Neural cell (in vitro differentiated cells): ENCODE measurements around the gene VWA3B. TPM values are rescaled to one million over a fixed set of nuclear protein-coding genes. Genes with fewer than 3 reads are reported as not detected.

ENCODE experiments used
- H2AFZ ChIP-seq: fragments of 200-600, 300-800 bp; sonication (generic), shearing (Covaris generic); 2 replicates; pipeline ENCODE4 v1.6.0; 2014; ENCODE audit warnings: low read depth, mild to moderate bottlenecking, antibody characterized with exemption, low read length, moderate library complexity
- H3F3A ChIP-seq: fragments of 200-600 bp; shearing (Covaris generic); 2 replicates; pipeline ENCODE4 v1.6.1; 2016; ENCODE audit warnings: mild to moderate bottlenecking, moderate library complexity, mixed read lengths, antibody characterized with exemption, low read length; ENCODE audit not compliant: insufficient read depth, poor library complexity, severe bottlenecking
- H3K27ac ChIP-seq: fragments of 200-600, 300-800 bp; sonication (generic), shearing (Covaris generic); 2 replicates; pipeline ENCODE4 v1.5.1; 2014; ENCODE audit warnings: mild to moderate bottlenecking, low read length, moderate library complexity
- H3K27me3 ChIP-seq: fragments of 300-800, 200-600 bp; sonication (generic), shearing (Covaris generic); 2 replicates; pipeline ENCODE4 v1.6.0; 2014; ENCODE audit warnings: mild to moderate bottlenecking, low read depth, low read length, moderate library complexity; ENCODE audit not compliant: insufficient read depth
- H3K36me3 ChIP-seq: fragments of 300-800, 200-600 bp; sonication (generic), shearing (Covaris generic); 2 replicates; pipeline ENCODE4 v1.5.1; 2014; ENCODE audit warnings: mild to moderate bottlenecking, antibody characterized with exemption, low read length, moderate library complexity; ENCODE audit not compliant: insufficient read depth
- H3K4me2 ChIP-seq: fragments of 300-800, 200-600 bp; sonication (generic), shearing (Covaris generic); 2 replicates; pipeline ENCODE4 v1.6.0; 2014; ENCODE audit warnings: mild to moderate bottlenecking, low read length
- H3K4me3 ChIP-seq: fragments of 300-800, 200-600 bp; sonication (generic), shearing (Covaris generic); 2 replicates; pipeline ENCODE4 v1.5.1; 2014; ENCODE audit warnings: mild to moderate bottlenecking, low read length, moderate library complexity
- H3K79me2 ChIP-seq: fragments of 200-600 bp; shearing (Covaris generic); replicated peaks from 2 replicates; pipeline ENCODE4 v1.6.0; 2014; ENCODE audit warnings: mild to moderate bottlenecking, low read length, moderate library complexity; ENCODE audit not compliant: insufficient read depth
- H3K9ac ChIP-seq: fragments of 300-800, 200-600 bp; sonication (generic), shearing (Covaris generic); 2 replicates; pipeline ENCODE4 v1.6.1; 2016; ENCODE audit warnings: mild to moderate bottlenecking, low read length, mixed read lengths
- H3K9me2 ChIP-seq: fragments of 200-600 bp; shearing (Covaris generic); 2 replicates; pipeline ENCODE4 v1.6.1; 2016; ENCODE audit warnings: mild to moderate bottlenecking, low read length, mixed read lengths; ENCODE audit not compliant: insufficient read depth
- H3K9me3 ChIP-seq: fragments of 200-600, 300-800 bp; sonication (generic), shearing (Covaris generic); 2 replicates; pipeline ENCODE4 v1.6.1; 2016; ENCODE audit warnings: mild to moderate bottlenecking, mixed run types, low read length, moderate library complexity, mixed read lengths
- H4K20me1 ChIP-seq: fragments of 200-600 bp; shearing (Covaris generic); 2 replicates; pipeline ENCODE4 v1.6.1; 2016; ENCODE audit warnings: mild to moderate bottlenecking, mixed run types; ENCODE audit not compliant: insufficient read depth
- EP300 ChIP-seq: fragments of 450-650 bp; conservative IDR thresholded peaks from 2 replicates; pipeline ENCODE4 v1.6.1; 2014; ENCODE audit warnings: antibody characterized with exemption, mild to moderate bottlenecking, moderate library complexity; ENCODE audit not compliant: poor library complexity, severe bottlenecking
- EZH2 ChIP-seq: fragments of 200-600, 300-800 bp; shearing (Covaris generic), sonication (generic); IDR thresholded peaks from 2 replicates; pipeline ENCODE4 v1.6.1; 2014; ENCODE audit warnings: antibody characterized with exemption, low read length, borderline replicate concordance, mild to moderate bottlenecking; ENCODE audit not compliant: insufficient read depth, poor library complexity, severe bottlenecking
- MXI1 ChIP-seq: fragments of 450-650 bp; conservative IDR thresholded peaks from 2 replicates; pipeline ENCODE4 v1.6.1; 2014; ENCODE audit warnings: antibody characterized with exemption, mild to moderate bottlenecking; ENCODE audit not compliant: poor library complexity, severe bottlenecking
- POLR2AphosphoS5 ChIP-seq: IDR thresholded peaks from 2 replicates; pipeline ENCODE4 v1.6.1; 2012
- RAD21 ChIP-seq: fragments of 450-650 bp; conservative IDR thresholded peaks from 2 replicates; pipeline ENCODE4 v1.6.1; 2014; ENCODE audit warnings: antibody characterized with exemption, mild to moderate bottlenecking, moderate library complexity
- SMC3 ChIP-seq: fragments of 450-650 bp; conservative IDR thresholded peaks from 2 replicates; pipeline ENCODE4 v1.6.1; 2014; ENCODE audit warnings: antibody characterized with exemption, mild to moderate bottlenecking, moderate library complexity; ENCODE audit not compliant: poor library complexity
- TAF1 ChIP-seq: IDR thresholded peaks from 2 replicates; pipeline ENCODE4 v1.6.1; 2012; ENCODE audit warnings: low read depth
- polyA plus RNA-seq: library from polyadenylated mRNA; depleted of rRNA; stranded (reverse); fragments of >200 nt; gene quantifications from 2 replicates; pipeline ENCODE4 v1.2.3, GENCODE V29; 2014
- TF ChIP-seq, protein P1 (sequence below): IDR thresholded peaks from 2 replicates; pipeline ENCODE4 v1.6.1; 2012; ENCODE audit warnings: borderline replicate concordance
- TF ChIP-seq, protein P2 (sequence below): fragments of 450-650 bp; IDR thresholded peaks from 2 replicates; pipeline ENCODE4 v1.5.1; 2014; ENCODE audit warnings: antibody characterized with exemption, mild to moderate bottlenecking, moderate library complexity; ENCODE audit not compliant: poor library complexity, severe bottlenecking

VWA3B gene
- polyA plus RNA-seq, 1 donor from 2014 or later = not detected

DNA sequence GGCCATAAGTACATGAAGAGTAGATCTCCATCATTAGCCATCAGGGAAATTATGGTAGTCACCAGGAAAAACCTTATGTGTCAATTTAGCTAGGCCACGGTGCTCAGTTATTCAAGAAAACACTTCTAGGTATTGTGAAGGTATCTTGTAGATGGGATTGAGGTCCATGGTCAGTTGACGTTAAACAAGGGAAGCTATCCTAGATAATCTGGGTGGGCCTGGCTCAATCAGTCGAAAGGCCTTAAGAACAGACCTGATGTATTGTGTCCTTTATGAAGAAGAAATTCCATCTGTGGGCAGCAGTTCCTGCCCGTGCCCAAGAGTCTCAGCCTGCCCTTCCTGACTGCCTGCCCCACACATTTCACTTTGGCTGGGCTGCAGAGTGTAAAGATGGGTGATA lies 242.6 kb downstream of the VWA3B start:
- Histone ChIP-seq H3K79me2 (no peaks in the 10 kb centered on the region), H2AFZ (no peak overlapping the region), H3K4me3 (no peak overlapping the region), H3K36me3 (no peaks in the 10 kb centered on the region), H3K4me2 (no peak overlapping the region), H3K27ac (no peak overlapping the region), H3F3A (peaks cover 2% of the 10 kb centered on the region), H3K9me2 (no peaks in the 10 kb centered on the region), H4K20me1 (no peaks in the 10 kb centered on the region), H3K9me3 (no peaks in the 10 kb centered on the region), H3K9ac (no peak overlapping the region), H3K27me3 (no peaks in the 10 kb centered on the region)
- TF ChIP-seq EP300 = no peak
- no peak for TF ChIP-seq MXI1

DNA sequence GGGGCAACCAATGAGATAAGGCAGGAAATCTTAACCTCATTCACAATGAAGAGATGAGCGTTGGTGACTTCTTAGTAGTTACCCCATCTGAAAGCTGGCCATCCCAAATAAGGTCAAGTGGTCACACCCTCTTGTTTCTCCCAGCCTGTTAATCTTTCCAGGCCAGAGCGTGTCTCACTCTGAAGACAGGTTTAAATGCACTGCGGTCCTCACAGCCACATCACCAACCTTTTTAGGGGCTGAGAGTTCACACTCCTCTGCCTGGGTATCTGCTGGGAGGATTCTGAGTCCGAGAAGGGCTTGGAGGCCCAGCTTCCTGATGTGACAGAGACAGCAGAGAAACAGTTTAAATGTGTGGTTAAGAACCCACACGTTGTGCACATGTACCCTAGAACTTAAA lies 246.0 kb downstream of the VWA3B start:
- Histone ChIP-seq H3K79me2 (no peaks in the 10 kb centered on the region), H3F3A (peaks cover 2% of the 10 kb centered on the region), H3K27me3 (no peaks in the 10 kb centered on the region), H4K20me1 (no peaks in the 10 kb centered on the region), H3K27ac (no peak overlapping the region), H3K9me3 (no peaks in the 10 kb centered on the region), H3K4me3 (no peak overlapping the region), H3K9me2 (no peaks in the 10 kb centered on the region), H3K9ac (no peak overlapping the region), H2AFZ (no peak overlapping the region), H3K4me2 (no peak overlapping the region), H3K36me3 (no peaks in the 10 kb centered on the region)
- TF ChIP-seq, protein P1, sequence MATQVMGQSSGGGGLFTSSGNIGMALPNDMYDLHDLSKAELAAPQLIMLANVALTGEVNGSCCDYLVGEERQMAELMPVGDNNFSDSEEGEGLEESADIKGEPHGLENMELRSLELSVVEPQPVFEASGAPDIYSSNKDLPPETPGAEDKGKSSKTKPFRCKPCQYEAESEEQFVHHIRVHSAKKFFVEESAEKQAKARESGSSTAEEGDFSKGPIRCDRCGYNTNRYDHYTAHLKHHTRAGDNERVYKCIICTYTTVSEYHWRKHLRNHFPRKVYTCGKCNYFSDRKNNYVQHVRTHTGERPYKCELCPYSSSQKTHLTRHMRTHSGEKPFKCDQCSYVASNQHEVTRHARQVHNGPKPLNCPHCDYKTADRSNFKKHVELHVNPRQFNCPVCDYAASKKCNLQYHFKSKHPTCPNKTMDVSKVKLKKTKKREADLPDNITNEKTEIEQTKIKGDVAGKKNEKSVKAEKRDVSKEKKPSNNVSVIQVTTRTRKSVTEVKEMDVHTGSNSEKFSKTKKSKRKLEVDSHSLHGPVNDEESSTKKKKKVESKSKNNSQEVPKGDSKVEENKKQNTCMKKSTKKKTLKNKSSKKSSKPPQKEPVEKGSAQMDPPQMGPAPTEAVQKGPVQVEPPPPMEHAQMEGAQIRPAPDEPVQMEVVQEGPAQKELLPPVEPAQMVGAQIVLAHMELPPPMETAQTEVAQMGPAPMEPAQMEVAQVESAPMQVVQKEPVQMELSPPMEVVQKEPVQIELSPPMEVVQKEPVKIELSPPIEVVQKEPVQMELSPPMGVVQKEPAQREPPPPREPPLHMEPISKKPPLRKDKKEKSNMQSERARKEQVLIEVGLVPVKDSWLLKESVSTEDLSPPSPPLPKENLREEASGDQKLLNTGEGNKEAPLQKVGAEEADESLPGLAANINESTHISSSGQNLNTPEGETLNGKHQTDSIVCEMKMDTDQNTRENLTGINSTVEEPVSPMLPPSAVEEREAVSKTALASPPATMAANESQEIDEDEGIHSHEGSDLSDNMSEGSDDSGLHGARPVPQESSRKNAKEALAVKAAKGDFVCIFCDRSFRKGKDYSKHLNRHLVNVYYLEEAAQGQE = no peak
- TF ChIP-seq EP300 (no peak), TAF1 (no peak), RAD21 (no peak), EZH2 (no peak), SMC3 (no peak), MXI1 (no peak), POLR2AphosphoS5 (no peak)
- TF ChIP-seq, protein P2, sequence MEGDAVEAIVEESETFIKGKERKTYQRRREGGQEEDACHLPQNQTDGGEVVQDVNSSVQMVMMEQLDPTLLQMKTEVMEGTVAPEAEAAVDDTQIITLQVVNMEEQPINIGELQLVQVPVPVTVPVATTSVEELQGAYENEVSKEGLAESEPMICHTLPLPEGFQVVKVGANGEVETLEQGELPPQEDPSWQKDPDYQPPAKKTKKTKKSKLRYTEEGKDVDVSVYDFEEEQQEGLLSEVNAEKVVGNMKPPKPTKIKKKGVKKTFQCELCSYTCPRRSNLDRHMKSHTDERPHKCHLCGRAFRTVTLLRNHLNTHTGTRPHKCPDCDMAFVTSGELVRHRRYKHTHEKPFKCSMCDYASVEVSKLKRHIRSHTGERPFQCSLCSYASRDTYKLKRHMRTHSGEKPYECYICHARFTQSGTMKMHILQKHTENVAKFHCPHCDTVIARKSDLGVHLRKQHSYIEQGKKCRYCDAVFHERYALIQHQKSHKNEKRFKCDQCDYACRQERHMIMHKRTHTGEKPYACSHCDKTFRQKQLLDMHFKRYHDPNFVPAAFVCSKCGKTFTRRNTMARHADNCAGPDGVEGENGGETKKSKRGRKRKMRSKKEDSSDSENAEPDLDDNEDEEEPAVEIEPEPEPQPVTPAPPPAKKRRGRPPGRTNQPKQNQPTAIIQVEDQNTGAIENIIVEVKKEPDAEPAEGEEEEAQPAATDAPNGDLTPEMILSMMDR = no peak

DNA sequence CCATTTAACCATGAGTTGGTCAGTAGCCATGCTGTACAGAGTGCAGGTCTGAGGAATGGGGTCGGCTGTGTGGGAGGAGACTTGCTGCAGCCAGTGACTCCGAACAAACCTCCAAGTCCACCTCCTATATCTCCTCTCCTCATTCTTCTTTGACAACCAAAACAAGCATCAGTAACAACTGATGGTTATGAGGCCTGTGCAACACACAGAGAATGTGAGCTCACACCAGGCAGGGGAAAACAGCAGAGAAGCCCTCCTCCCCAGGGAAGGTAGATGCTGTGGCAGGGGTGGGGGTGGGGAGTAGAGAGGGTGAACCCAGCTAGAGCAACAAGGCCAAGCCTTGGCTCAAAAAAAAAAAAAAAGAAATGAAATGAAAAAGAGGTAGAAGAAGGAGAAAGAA lies 247.0 kb downstream of the VWA3B start:
- TF ChIP-seq EZH2 = no peak
- no peak for TF ChIP-seq EP300
- no peak for TF ChIP-seq MXI1
- TF ChIP-seq, protein P1 = no peak
- no peak for TF ChIP-seq RAD21
- TF ChIP-seq POLR2AphosphoS5 = no peak
- no peak for TF ChIP-seq TAF1
- TF ChIP-seq SMC3 = no peak
- TF ChIP-seq, protein P2 = no peak
- Histone ChIP-seq H3K27ac (peak overlapping the region; percentile 63), H3K4me3 (peak overlapping the region; percentile 39), H3K36me3 (no peaks in the 10 kb centered on the region), H3K4me2 (peak overlapping the region; percentile 22), H3K27me3 (no peaks in the 10 kb centered on the region), H3K79me2 (no peaks in the 10 kb centered on the region), H3F3A (peaks cover 2% of the 10 kb centered on the region), H2AFZ (no peak overlapping the region), H4K20me1 (no peaks in the 10 kb centered on the region), H3K9me2 (no peaks in the 10 kb centered on the region), H3K9me3 (no peaks in the 10 kb centered on the region), H3K9ac (peak overlapping the region; percentile 20)
